NB4 (cell line): ENCODE results near the gene CFI.

Source experiments
- MYC ChIP-seq: IDR thresholded peaks from 2 replicates; pipeline ENCODE4 v1.6.1; 2011; ENCODE audit warnings: low read depth, low read length
- POLR2A ChIP-seq: IDR thresholded peaks from 2 replicates; pipeline ENCODE4 v1.6.1; 2011; ENCODE audit warnings: mild to moderate bottlenecking; ENCODE audit not compliant: insufficient read length; ENCODE audit errors: extremely low read depth
- TF ChIP-seq, protein P1 (sequence below): IDR thresholded peaks from one replicate; pipeline ENCODE4 v1.5.1; 2012; ENCODE audit warnings: low read depth, low read length
- TF ChIP-seq, protein P2 (sequence below): IDR thresholded peaks from 2 replicates; pipeline ENCODE4 v1.6.1; 2011; ENCODE audit warnings: low read depth, low read length

DNA sequence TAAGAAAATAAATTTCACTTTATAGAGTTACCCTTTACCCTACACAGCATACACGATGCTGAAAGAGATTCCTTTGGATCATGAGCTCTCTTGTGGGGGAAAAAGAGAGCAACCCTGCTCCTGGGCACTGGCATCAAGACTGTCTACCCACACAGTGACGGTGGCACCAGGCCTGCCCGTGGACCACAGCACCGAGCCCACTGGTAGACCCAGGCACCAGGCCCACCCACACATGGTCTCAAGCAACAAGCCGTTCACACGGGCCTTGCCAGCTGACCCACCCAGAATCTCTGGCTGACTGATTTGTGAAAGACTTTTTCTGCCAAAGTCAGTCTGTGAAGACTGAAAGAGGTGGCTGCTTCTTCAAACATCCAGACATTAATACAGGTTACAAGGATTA lies 6.7 kb downstream of the CFI start:
- TF ChIP-seq, protein P1, sequence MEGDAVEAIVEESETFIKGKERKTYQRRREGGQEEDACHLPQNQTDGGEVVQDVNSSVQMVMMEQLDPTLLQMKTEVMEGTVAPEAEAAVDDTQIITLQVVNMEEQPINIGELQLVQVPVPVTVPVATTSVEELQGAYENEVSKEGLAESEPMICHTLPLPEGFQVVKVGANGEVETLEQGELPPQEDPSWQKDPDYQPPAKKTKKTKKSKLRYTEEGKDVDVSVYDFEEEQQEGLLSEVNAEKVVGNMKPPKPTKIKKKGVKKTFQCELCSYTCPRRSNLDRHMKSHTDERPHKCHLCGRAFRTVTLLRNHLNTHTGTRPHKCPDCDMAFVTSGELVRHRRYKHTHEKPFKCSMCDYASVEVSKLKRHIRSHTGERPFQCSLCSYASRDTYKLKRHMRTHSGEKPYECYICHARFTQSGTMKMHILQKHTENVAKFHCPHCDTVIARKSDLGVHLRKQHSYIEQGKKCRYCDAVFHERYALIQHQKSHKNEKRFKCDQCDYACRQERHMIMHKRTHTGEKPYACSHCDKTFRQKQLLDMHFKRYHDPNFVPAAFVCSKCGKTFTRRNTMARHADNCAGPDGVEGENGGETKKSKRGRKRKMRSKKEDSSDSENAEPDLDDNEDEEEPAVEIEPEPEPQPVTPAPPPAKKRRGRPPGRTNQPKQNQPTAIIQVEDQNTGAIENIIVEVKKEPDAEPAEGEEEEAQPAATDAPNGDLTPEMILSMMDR = no peak
- no peak for TF ChIP-seq POLR2A
- no peak for TF ChIP-seq MYC
- TF ChIP-seq, protein P2, sequence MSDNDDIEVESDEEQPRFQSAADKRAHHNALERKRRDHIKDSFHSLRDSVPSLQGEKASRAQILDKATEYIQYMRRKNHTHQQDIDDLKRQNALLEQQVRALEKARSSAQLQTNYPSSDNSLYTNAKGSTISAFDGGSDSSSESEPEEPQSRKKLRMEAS = no peak
